GM19238 (cell line): Measurements from ENCODE around the gene FAT1.
"Not testable (repeated sequence)": the region's sequence is repeated elsewhere in the genome, so short reads cannot be mapped to it uniquely, and the experiment has no call there.

Experiments
- DNase-seq: peaks from one replicate; pipeline ENCODE4 v3.0.0; 2011; ENCODE audit warnings: low spot score; ENCODE audit not compliant: insufficient read length

The FAT1 gene, protein sequence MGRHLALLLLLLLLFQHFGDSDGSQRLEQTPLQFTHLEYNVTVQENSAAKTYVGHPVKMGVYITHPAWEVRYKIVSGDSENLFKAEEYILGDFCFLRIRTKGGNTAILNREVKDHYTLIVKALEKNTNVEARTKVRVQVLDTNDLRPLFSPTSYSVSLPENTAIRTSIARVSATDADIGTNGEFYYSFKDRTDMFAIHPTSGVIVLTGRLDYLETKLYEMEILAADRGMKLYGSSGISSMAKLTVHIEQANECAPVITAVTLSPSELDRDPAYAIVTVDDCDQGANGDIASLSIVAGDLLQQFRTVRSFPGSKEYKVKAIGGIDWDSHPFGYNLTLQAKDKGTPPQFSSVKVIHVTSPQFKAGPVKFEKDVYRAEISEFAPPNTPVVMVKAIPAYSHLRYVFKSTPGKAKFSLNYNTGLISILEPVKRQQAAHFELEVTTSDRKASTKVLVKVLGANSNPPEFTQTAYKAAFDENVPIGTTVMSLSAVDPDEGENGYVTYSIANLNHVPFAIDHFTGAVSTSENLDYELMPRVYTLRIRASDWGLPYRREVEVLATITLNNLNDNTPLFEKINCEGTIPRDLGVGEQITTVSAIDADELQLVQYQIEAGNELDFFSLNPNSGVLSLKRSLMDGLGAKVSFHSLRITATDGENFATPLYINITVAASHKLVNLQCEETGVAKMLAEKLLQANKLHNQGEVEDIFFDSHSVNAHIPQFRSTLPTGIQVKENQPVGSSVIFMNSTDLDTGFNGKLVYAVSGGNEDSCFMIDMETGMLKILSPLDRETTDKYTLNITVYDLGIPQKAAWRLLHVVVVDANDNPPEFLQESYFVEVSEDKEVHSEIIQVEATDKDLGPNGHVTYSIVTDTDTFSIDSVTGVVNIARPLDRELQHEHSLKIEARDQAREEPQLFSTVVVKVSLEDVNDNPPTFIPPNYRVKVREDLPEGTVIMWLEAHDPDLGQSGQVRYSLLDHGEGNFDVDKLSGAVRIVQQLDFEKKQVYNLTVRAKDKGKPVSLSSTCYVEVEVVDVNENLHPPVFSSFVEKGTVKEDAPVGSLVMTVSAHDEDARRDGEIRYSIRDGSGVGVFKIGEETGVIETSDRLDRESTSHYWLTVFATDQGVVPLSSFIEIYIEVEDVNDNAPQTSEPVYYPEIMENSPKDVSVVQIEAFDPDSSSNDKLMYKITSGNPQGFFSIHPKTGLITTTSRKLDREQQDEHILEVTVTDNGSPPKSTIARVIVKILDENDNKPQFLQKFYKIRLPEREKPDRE (N-terminal part only)

GRCh38 chr4:186723292-186724057 is at the start of gene FAT1:
FAT1 (minus strand) TSS chr4:186723856; CDS start chr4:186709827, 14,029 bp downstream.
- no peak for DNase-seq

DNA sequence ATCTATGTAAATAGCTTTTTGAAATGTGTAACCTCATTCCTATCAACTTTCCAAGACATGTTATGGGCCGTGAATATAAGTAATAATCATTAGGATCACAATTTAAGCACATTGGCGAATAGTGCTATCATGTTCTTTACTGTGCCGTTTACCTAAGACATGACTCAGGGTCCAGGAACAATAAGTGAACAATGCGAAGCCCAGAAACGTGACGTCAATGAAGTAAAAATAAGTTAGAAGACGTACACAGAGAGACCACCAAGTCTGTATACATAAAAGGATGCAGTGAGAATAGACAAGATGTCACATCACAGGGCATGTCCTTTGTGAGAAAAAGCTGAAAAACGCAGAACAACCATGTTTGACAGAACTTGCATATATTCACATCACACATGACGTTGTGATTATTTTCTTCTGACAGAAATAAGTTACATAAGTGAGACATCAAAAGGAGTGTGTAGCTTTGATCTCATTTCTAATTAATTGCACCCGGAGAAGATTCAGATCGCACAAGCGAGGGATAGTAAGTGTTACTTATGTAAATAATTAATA is 49.4 kb upstream of the FAT1 start:
- no peak for DNase-seq

- DNase-seq = no peak
Measured at GRCh38 chr4:186771624-186772023, 48.0 kb upstream of the FAT1 start.

DNA sequence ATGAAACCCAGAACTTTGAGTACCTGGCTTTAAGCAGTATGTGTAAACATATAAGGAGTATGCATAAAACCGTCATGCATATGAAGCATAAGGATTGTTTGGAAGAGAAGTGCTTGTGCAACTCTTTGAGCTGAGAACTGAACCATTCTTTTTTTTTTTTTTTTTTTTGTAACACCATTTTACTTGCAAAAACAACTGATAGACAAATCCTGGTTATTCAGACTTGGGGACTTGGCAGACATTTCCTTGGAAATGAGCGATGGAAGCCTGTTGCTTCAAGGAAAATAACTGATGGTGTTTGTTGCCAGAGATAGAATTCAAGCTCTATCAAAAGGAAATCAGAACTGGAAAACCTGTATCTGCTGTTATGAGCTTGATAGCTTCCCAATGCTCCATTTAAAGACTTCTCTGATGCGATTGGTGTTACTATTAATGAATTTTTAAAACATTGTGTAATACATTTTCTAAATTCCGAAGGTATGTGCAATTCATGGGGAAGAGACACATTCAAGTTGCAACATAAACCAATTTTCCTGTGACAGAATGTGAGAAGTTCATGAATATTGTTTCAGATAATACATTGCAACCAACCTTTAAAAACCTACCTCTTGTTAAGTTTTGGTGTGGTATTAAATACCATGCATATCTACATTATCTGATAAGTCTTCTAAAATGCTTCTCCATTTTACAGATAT is 47.0 kb upstream of the FAT1 start:
- no peak for DNase-seq

DNA sequence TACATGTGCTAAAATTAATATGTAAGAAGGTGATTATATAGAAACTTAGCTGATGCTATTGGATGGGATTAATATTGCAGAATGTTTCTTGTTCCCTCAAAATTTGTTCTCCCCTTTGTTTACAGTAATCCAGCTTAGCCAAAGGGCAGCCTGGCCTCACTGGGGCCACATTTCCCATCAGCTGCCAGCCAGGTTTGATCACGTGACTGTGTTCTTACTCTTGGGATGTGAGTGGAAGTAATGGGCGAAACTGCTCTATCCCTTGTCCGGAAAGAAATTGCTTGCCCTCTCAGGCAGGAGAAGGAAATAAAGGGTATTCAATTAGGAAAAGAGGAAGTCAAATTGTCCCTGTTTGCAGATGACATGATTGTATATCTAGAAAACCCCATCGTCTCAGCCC is 44.1 kb upstream of the FAT1 start:
- DNase-seq = no peak

- no peak for DNase-seq
Measured at GRCh38 chr4:186765673-186766546, 42.3 kb upstream of the FAT1 start.

DNA sequence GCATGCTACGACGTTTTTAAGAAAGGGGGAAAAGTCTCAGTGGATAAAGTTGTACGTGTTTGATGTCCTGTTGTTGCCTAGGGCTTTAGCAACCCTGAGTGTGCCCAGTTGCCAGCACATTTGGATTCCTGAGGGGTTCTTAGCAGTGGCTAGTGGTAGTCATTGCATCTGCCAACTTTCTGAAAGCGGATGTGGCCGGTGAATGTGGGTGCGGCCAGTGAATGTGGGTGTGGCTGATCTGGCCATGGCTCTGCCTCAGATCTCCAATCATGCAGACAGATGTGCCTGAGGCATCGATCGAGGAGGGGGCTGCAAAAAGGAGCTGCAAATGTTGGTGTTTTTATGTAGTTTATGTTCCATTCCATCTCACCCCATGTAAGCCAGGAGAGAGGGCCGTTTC is 41.5 kb upstream of the FAT1 start:
- DNase-seq = no peak

DNA sequence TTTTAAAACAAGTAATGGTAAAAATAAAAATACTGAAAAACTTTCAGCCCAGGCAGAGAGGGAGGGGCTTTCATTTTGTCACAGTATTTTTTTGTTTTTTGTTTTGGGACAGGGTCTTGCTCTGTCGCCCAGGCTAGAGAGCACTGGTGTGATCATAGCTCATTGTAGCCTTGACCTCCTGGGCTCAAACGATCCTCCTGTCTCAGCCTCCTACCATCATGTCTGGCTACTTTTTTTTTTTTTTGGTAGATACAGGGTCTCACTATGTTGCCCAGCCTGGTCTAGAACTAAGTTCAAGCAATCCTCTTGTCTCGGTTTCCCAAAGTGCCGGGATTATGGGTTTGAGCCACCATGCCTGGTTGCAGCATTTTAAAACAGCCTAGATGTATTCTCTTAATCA is 40.8 kb upstream of the FAT1 start:
- no peak for DNase-seq

- DNase-seq = no peak
Measured at GRCh38 chr4:186762865-186763264, 39.2 kb upstream of the FAT1 start.

GRCh38 chr4:186762361-186762760 is 38.7 kb upstream of the FAT1 start:
- no peak for DNase-seq

DNA sequence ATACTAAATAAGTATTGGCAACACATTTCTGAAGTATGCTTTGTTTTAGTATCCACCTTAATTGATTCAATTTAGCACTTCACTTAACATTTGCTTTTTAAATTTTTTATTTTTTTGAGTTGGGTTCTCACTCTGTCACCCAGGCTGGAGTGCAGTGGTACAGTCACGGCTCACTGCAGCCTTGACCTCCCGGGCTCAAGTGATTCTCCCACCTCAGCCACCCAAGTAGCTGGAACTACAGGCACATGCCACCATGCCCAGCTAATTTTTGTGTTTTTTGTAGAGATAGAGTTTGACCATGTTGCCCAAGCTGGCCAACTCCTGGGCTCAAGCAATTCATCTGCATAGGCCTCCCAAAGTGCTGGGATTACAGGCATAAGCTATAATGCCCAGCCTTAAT is 38.3 kb upstream of the FAT1 start:
- DNase-seq = not testable (repeated sequence)

- no peak for DNase-seq
Measured at GRCh38 chr4:186761393-186761792, 37.7 kb upstream of the FAT1 start.

GRCh38 chr4:186760576-186760975 is 36.9 kb upstream of the FAT1 start:
- DNase-seq = no peak

GRCh38 chr4:186759990-186760389 is 36.3 kb upstream of the FAT1 start:
- no peak for DNase-seq

- DNase-seq = no peak
Measured at GRCh38 chr4:186758929-186759682, 35.5 kb upstream of the FAT1 start.

GRCh38 chr4:186757696-186758355 is 34.2 kb upstream of the FAT1 start:
- DNase-seq = no peak

DNA sequence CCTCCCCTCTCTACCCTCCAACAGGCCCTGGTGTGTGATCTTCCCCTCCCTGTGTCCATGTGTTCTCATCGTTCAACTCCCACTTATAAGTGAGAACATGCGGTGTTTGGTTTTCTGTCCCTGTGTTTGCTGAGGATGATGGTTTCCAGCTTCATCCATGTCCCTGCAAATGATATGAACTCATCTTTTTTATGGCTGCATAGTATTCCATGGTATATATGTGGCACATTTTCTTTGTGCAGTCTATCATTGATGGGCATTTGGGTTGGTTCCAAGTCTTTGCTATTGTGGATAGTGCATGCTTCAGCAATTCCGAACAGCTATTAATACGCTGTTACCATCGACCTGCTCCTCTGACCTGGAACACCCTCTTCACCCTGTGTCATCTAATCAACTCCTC is 32.9 kb upstream of the FAT1 start:
- DNase-seq = not testable (repeated sequence)
